ENCODE data around the gene DSC2.

Gene DSC2

GRCh38 chr18:31116853-31117595, 14.8 kb upstream of the DSC2 start:
- no peaks in the 10 kb centered on the region for H3K36me3 ChIP-seq (ENCODE audit: insufficient read depth, low read length)
- H3K4me2 ChIP-seq (ENCODE audit: low read length): no peak overlapping the region
- H3K9me3 ChIP-seq (replicated peaks; ENCODE audit: low read length): peaks cover 14% of the 10 kb centered on the region
- H3K9ac ChIP-seq (ENCODE audit: low read depth, low read length): no peak overlapping the region
- H3K27me3 ChIP-seq (ENCODE audit: control insufficient read depth, insufficient read depth, low read length): no peaks in the 10 kb centered on the region
- no peaks in the 10 kb centered on the region for H3K4me1 ChIP-seq (ENCODE audit: control insufficient read depth, insufficient read depth, low read length)
- H3K4me3 ChIP-seq (ENCODE audit: low read length): no peak overlapping the region

- no peak overlapping the region for H3K4me2 ChIP-seq (ENCODE audit: low read length)
- no peak overlapping the region for H3K9ac ChIP-seq (ENCODE audit: low read depth, low read length)
- H3K27me3 ChIP-seq (ENCODE audit: control insufficient read depth, insufficient read depth, low read length): no peaks in the 10 kb centered on the region
- no peak overlapping the region for H3K4me3 ChIP-seq (ENCODE audit: low read length)
- no peaks in the 10 kb centered on the region for H3K36me3 ChIP-seq (ENCODE audit: insufficient read depth, low read length)
- peaks cover 5% of the 10 kb centered on the region for H3K9me3 ChIP-seq (replicated peaks; ENCODE audit: low read length)
- no peaks in the 10 kb centered on the region for H3K4me1 ChIP-seq (ENCODE audit: control insufficient read depth, insufficient read depth, low read length)
Measured at GRCh38 chr18:31112804-31113203, 10.6 kb upstream of the DSC2 start.

DNA sequence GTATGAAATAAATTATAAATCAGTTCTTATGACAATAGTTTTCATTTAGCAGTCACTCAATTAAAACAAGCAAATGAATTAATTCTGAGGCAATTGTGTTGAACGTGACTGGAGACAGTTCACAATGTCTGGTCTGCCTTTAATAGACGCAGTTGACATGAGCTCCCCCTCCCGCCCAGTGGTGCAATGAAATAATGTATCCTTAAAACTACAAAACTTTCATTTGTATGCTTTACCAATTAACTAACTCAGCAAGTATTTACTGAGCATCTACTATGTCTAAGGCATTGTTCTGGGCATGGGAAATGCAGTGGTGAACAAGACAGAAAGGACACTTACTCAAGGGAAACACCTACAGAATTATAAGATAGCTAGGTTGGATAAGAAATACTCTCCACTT, 3.5 kb upstream of the DSC2 start:
- H3K9ac ChIP-seq (ENCODE audit: low read depth, low read length): no peak overlapping the region
- H3K36me3 ChIP-seq (ENCODE audit: insufficient read depth, low read length): no peaks in the 10 kb centered on the region
- no peaks in the 10 kb centered on the region for H3K9me3 ChIP-seq (replicated peaks; ENCODE audit: low read length)
- H3K4me1 ChIP-seq (ENCODE audit: control insufficient read depth, insufficient read depth, low read length): no peaks in the 10 kb centered on the region
- H3K4me2 ChIP-seq (ENCODE audit: low read length): no peak overlapping the region
- H3K4me3 ChIP-seq (ENCODE audit: low read length): no peak overlapping the region
- H3K27me3 ChIP-seq (ENCODE audit: control insufficient read depth, insufficient read depth, low read length): no peaks in the 10 kb centered on the region

GRCh38 chr18:31104444-31104843, 2.2 kb upstream of the DSC2 start:
- Histone ChIP-seq H3K9me3 (replicated peaks; ENCODE audit: low read length) (no peaks in the 10 kb centered on the region), H3K4me1 (ENCODE audit: control insufficient read depth, insufficient read depth, low read length) (no peaks in the 10 kb centered on the region), H3K4me2 (ENCODE audit: low read length) (no peak overlapping the region), H3K4me3 (ENCODE audit: low read length) (no peak overlapping the region), H3K27me3 (ENCODE audit: control insufficient read depth, insufficient read depth, low read length) (no peaks in the 10 kb centered on the region), H3K9ac (ENCODE audit: low read depth, low read length) (no peak overlapping the region), H3K36me3 (ENCODE audit: insufficient read depth, low read length) (no peaks in the 10 kb centered on the region)

DNA sequence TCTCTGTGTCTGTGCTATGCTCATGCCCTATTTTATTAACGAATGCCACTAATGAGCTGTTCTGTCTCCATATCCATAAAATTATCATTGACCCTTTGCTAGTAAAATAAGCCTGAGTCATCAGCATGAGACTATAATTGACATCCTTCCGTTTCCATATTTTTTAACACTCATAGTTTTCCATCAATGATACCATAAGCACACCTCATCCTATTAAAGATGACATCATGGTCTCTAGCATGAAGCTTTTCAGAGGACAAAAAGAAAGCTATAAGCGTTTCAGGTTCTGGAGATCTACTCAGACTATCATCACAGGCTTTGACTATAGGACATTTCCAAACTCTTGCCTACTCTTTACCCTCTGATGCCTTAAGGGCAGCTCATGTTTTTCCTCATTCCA, 1.2 kb upstream of the DSC2 start:
- no peaks in the 10 kb centered on the region for H3K9me3 ChIP-seq (replicated peaks; ENCODE audit: low read length)
- no peaks in the 10 kb centered on the region for H3K36me3 ChIP-seq (ENCODE audit: insufficient read depth, low read length)
- no peaks in the 10 kb centered on the region for H3K27me3 ChIP-seq (ENCODE audit: control insufficient read depth, insufficient read depth, low read length)
- no peak overlapping the region for H3K4me2 ChIP-seq (ENCODE audit: low read length)
- no peak overlapping the region for H3K4me3 ChIP-seq (ENCODE audit: low read length)
- H3K4me1 ChIP-seq (ENCODE audit: control insufficient read depth, insufficient read depth, low read length): no peaks in the 10 kb centered on the region
- no peak overlapping the region for H3K9ac ChIP-seq (ENCODE audit: low read depth, low read length)

GRCh38 chr18:31102941-31103340, 720 bp upstream of the DSC2 start:
- Histone ChIP-seq H3K4me1 (ENCODE audit: control insufficient read depth, insufficient read depth, low read length) (no peaks in the 10 kb centered on the region), H3K4me3 (ENCODE audit: low read length) (no peak overlapping the region), H3K36me3 (ENCODE audit: insufficient read depth, low read length) (no peaks in the 10 kb centered on the region), H3K4me2 (ENCODE audit: low read length) (no peak overlapping the region), H3K9me3 (replicated peaks; ENCODE audit: low read length) (no peaks in the 10 kb centered on the region), H3K27me3 (ENCODE audit: control insufficient read depth, insufficient read depth, low read length) (no peaks in the 10 kb centered on the region), H3K9ac (ENCODE audit: low read depth, low read length) (no peak overlapping the region)

GRCh38 chr18:31101183-31102024, 817 bp downstream of the DSC2 start:
- H3K27me3 ChIP-seq (ENCODE audit: control insufficient read depth, insufficient read depth, low read length): no peaks in the 10 kb centered on the region
- H3K36me3 ChIP-seq (ENCODE audit: insufficient read depth, low read length): no peaks in the 10 kb centered on the region
- no peak overlapping the region for H3K4me3 ChIP-seq (ENCODE audit: low read length)
- no peak overlapping the region for H3K9ac ChIP-seq (ENCODE audit: low read depth, low read length)
- H3K4me1 ChIP-seq (ENCODE audit: control insufficient read depth, insufficient read depth, low read length): no peaks in the 10 kb centered on the region
- no peaks in the 10 kb centered on the region for H3K9me3 ChIP-seq (replicated peaks; ENCODE audit: low read length)
- no peak overlapping the region for H3K4me2 ChIP-seq (ENCODE audit: low read length)

GRCh38 chr18:31100436-31101182, 1.6 kb downstream of the DSC2 start:
- Histone ChIP-seq H3K4me1 (ENCODE audit: control insufficient read depth, insufficient read depth, low read length) (no peaks in the 10 kb centered on the region), H3K4me3 (ENCODE audit: low read length) (no peak overlapping the region), H3K27me3 (ENCODE audit: control insufficient read depth, insufficient read depth, low read length) (no peaks in the 10 kb centered on the region), H3K4me2 (ENCODE audit: low read length) (no peak overlapping the region), H3K9ac (ENCODE audit: low read depth, low read length) (no peak overlapping the region), H3K9me3 (replicated peaks; ENCODE audit: low read length) (no peaks in the 10 kb centered on the region), H3K36me3 (ENCODE audit: insufficient read depth, low read length) (no peaks in the 10 kb centered on the region)

DNA sequence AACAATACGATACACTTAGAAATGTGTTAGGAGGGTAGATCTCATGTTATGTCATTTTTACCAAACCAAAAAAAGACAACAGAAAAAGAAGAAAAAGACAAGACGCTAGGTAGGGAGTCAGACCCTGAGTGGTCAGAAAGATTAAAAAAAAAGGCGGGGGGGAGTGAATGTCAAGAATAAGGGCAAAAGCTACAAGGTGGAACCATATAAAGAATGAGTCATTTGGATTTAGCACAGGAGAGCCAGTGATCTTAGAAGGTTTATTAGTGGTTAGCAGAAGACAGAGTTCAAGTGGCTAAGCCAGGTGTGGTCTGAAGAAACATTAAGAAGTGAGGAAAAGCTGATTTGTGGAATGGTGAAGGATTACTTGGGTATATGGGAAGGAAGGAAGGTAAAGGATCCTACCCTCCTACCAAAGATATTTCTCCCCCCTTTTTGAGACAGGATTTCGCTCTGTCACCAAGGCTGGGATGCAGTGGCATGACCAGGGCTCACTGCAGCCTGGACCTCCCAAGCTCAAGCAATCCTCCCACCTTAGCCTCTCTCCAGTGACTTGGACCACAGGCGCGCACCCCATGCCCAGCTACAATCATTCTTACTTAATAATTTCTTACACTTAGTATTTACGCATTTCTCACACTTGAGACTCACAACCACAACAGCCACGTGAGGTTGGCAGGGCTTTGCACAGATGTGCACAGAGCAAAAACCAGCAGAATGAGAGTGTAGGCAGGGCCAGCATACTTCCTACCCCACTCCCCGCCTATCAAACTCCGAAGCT, 2.6 kb downstream of the DSC2 start:
- Histone ChIP-seq H3K4me2 (ENCODE audit: low read length) (no peak overlapping the region), H3K4me1 (ENCODE audit: control insufficient read depth, insufficient read depth, low read length) (no peaks in the 10 kb centered on the region), H3K9me3 (replicated peaks; ENCODE audit: low read length) (no peaks in the 10 kb centered on the region), H3K4me3 (ENCODE audit: low read length) (no peak overlapping the region), H3K9ac (ENCODE audit: low read depth, low read length) (no peak overlapping the region), H3K36me3 (ENCODE audit: insufficient read depth, low read length) (no peaks in the 10 kb centered on the region), H3K27me3 (ENCODE audit: control insufficient read depth, insufficient read depth, low read length) (no peaks in the 10 kb centered on the region)

GRCh38 chr18:31098878-31099277, 3.3 kb downstream of the DSC2 start:
- H3K36me3 ChIP-seq (ENCODE audit: insufficient read depth, low read length): no peaks in the 10 kb centered on the region
- no peak overlapping the region for H3K4me3 ChIP-seq (ENCODE audit: low read length)
- H3K9me3 ChIP-seq (replicated peaks; ENCODE audit: low read length): no peaks in the 10 kb centered on the region
- no peaks in the 10 kb centered on the region for H3K4me1 ChIP-seq (ENCODE audit: control insufficient read depth, insufficient read depth, low read length)
- H3K4me2 ChIP-seq (ENCODE audit: low read length): no peak overlapping the region
- H3K9ac ChIP-seq (ENCODE audit: low read depth, low read length): no peak overlapping the region
- no peaks in the 10 kb centered on the region for H3K27me3 ChIP-seq (ENCODE audit: control insufficient read depth, insufficient read depth, low read length)

- Histone ChIP-seq H3K36me3 (ENCODE audit: insufficient read depth, low read length) (no peaks in the 10 kb centered on the region), H3K4me1 (ENCODE audit: control insufficient read depth, insufficient read depth, low read length) (no peaks in the 10 kb centered on the region)
Measured at GRCh38 chr18:31097666-31098065, 4.6 kb downstream of the DSC2 start.

More at GRCh38 chr18:31097666-31098065, 4.6 kb downstream of the DSC2 start:
- Histone ChIP-seq H3K9me3 (replicated peaks; ENCODE audit: low read length) (no peaks in the 10 kb centered on the region), H3K27me3 (ENCODE audit: control insufficient read depth, insufficient read depth, low read length) (no peaks in the 10 kb centered on the region), H3K4me2 (ENCODE audit: low read length) (no peak overlapping the region), H3K4me3 (ENCODE audit: low read length) (no peak overlapping the region), H3K9ac (ENCODE audit: low read depth, low read length) (no peak overlapping the region)
